ENCODE data around the gene MYLK.
A peak's percentile ranks its signal among the peaks of the same experiment; 100 is the strongest.

Gene MYLK

DNA sequence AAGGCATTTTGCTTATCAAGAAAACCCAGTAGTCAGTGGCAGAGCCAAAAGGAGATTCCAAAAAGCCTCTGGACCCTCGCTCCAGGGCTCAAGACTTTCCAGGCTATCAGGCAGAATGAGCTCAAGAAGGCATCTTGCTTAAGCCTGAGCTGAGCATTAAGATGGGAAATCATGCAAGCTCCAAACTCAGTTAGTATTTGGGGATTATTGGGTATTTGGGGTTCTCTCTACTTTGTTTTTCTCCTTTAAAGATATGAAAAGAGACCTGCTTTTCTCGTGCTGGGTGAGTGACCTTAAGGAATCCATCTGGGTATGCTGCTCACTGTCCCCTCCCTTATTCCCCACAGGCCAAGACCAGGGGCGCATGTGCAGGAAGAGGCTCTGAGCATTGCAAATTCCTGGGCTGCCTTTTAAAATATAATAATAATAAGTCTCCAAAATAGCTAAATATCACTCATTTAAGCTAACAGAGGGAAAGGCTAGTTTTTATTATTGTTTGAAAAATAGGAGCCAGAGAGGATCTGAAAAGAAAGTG, 223.9 kb downstream of the MYLK start:
- no peak for DNase-seq

DNA sequence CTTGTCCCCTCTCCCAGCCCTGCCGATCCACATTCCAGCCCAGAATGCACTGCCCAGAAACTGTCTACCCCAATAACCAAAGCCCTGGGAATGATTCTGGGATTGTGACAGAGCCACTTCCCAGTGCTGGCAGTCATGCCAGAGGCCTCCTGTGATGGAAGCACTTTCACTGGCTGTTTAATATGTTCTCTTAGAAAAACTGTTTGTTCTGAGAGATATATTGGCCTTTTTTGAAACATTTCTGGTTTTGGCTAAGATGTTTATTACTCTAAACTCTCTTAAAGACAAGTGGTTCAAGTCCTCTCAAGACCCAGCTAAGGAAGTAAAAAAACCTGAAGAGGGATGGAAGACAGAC, 225.3 kb downstream of the MYLK start:
- no peak for DNase-seq

DNA sequence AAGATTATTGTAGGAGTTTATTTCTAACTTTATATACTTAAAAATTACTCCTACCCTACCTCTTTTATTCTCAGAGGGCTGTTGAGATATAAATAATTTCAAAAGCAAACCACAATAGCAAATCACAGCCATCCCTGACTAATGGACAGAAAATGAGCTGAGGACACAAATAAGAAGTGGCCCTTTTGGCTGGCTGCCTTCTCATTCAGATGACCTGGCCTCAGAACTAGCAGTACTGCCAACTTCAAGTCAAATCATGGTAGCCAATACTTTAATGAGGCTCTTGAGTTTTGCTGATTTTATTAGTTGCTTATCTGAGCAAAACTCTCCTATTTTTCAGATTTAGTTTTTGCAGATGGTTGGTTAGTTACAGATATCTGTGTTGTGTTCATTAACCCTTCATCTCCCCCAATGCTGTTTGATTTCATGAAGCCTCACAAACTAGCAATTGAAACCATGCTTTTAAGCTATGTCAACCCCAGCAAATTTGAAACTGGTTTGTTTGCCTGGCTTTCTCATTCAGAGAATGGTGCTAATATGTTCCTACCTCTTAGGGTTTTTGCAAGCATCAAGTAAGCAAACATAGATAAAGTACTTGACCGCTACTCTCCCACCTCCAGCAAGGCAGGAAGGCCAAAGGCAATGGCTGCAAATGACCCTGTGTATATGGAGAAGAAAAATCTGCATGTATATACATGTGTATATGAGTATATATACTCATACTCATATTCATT, 225.8 kb downstream of the MYLK start:
- DNase-seq: no peak

DNA sequence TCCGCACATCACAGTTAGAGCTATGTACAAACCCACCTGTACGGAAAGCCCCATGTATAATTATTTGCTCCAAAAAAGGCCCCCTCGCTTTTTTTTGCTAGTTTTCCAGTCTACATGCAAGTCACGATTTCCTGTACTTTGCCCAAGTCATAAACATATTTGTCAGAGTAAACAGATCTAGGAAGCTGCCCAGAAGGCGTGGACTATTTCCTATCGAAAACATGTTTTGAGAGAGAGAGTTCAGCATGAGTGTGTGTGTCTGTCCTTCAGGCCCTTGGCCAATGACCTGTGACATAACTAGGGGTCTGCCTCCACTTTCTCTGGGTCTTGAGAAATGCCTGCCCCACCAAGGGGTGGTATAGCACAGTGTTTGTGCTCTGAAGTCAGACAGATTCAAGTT, 226.6 kb downstream of the MYLK start:
- DNase-seq: no peak

DNA sequence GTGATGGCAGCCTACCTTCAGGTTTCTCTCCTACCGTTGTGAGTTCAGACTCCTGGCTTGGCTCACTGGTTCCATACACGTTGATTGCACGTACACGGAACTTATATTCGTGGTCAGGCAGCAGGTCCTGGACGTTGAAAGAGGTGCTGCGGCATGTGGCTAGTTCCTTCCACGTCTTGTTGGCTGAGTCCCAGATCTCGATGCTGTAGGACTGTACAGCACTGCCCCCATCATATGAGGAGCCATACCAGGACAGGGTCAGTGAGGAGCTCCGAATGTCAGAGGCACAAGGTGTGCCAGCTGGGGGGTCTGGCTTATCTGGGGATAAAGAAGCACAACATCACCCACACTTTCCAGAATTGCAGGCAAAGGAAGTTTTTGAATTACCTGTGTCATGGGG, 227.0 kb downstream of the MYLK start:
- DNase-seq: no peak

DNA sequence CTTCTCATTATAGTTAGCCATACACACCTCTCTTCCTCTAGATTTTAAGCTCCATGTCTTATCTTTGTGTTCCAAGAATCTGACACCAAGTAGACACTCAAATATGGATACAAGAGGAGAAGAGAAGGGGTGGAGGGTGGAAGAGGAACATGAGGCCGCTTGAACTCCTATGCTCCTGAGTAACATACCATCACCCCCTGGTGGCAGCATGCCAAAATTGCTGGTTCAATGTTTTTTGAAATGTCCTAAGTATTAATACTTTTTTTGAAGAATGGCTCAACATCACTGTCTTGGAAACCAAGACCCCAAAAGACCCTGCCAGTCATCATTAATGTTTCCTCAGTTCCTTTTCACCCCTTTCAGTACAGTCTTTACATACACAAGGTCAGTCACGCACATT, 227.4 kb downstream of the MYLK start:
- no peak for DNase-seq

DNA sequence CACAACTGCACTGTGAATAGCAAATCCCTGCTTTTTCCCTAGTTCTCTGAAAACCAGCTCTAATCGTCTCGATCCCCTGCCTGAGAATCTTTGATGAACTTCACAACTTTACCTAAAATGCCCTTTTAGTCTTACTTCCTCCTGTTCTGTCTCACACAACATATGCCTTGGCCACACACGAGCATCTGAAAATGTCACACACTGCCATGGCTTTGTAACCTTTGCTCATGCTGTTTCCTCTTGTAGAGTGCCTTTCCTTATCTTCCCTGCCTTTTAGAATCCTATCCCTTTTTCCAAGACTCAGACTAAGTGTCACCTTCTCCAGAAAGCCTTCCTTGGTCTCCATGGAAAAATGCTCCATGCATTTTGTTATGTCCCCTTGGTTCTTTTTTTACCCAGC, 227.9 kb downstream of the MYLK start:
- DNase-seq: no peak

DNA sequence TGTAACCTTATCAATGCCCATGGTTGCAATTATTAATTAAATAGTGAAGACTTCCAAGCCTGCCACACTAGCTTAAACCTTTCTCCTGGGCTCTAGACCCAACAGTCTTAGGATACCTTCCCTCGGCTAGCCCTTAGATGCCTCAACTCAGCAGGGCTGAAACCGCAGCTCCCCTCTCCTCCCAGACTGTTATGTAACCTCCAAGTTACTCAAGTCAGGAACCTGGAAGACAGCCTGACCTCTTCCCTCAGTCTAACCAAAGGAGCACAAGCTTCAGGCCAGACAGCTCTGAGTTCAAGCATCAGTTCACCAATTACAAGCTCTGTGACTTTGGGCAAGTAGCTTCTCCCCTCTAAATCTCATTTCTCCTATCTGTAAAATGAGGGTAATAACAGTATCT, 228.7 kb downstream of the MYLK start:
- DNase-seq: no peak

DNA sequence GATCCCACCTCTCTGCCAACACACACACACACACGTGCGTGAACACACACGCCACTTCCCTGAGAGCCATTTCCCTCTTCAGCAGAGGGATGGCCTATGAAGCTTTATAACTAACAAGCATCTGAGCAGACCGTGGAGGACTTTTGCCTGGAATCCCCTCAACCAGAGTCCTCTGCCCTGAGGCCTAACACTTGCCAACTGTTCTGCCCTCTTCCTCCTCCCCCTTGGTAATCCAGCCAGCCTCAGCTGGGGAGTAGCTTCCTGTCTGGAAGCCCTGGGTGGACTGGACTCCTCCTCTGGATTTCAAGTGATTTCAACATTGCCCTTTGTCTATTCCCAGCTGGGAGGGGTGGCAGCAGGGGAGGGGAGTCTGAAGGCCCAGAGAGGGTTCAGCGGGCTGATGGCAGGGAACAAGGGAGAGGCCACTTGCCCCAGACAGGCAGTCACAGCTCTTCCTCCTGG, 230.9 kb downstream of the MYLK start:
- no peak for DNase-seq

DNA sequence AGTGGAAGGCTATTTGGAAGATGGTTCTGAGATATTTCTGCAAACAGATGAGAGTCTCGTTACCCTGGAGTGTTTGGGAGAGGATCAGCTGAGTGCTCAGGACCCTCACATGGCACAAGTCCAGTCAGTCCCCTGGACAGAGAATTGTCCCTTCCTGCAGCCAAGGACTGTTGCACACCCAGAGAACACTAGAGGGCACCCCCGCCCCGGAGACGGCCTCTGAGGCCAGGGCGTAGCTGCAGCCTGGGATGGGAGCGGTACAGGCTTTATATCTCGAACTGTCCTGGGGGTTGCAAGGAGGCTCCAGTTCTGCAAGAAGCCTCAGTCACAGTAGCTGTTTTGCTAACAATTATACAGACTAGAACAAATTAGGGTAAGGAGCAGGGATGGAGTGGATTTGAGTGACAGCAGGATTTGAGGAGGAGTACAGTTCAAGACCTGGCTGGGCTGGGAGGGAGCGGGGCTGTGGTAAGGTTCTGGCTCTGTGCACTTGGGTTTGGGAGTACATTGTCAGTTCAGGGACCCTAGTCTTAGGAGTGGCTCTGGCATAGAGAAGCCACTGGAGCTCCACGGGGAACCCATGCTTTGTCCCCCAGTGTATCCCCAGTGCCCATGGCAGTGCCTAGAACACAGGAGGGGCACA, 231.7 kb downstream of the MYLK start:
- DNase-seq: peak; percentile 10

DNA sequence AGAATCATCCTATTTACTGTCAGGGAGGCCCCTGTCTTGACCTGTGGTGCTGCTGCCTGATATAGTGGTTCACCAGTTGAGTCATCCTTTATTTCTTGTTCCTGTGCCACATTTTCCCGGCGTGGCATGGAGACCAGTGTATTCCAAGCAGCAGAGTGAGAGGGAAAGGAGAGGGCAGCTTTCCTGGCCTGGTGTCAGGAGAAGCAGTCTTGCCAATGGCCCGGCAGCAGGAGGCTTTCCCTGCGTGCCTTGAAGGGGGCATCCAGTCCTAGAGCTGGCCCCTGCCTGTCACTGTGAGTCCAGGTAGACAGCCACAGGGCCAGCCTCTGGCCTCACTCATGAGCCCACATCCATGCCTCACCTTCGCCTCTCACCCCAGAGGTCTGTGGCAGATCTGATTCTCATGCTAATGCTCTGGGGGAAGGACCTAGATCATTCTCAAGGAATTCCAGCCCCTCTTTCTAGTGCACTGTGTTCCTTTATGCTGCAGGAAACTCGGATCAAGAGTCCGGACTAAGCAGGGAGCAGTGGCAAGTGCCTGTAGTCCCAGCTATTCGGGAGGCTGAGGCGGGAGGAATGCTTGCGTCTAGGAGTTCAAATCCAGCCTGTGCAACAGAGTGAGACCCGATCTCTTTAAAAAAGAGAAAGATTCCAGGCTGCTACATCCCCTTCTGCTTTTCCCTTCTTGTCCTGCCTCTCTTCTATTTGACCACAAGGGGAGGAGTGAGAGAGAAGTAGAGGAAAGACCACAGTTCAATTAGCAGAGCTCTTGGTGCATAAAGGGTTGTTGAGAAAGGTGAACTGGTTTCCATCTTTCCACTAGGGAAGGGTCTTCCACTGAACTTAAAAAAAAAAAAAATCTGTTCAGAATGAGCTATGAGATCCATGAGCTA, 232.4 kb downstream of the MYLK start:
- no peak for DNase-seq

DNA sequence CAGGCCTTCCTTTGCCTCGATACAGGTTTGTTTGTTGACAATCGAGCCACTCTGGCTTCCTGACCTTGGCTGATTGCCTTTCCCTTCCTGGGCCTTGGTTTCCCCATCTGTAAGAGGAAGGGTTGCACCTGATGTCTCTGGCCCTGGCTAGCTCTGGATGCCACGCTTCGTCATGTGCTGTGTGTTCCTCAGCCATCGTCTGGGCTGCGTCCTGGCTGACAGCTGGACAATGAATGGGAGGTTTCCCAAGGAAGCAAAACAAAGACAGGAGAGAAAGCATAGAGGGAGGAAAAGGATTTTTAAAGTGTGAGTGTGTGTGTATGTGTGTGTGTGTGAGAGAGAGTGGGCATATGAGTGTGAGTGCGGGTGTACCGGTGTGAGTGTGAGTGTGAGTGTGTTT, 234.0 kb downstream of the MYLK start:
- DNase-seq: no peak

DNA sequence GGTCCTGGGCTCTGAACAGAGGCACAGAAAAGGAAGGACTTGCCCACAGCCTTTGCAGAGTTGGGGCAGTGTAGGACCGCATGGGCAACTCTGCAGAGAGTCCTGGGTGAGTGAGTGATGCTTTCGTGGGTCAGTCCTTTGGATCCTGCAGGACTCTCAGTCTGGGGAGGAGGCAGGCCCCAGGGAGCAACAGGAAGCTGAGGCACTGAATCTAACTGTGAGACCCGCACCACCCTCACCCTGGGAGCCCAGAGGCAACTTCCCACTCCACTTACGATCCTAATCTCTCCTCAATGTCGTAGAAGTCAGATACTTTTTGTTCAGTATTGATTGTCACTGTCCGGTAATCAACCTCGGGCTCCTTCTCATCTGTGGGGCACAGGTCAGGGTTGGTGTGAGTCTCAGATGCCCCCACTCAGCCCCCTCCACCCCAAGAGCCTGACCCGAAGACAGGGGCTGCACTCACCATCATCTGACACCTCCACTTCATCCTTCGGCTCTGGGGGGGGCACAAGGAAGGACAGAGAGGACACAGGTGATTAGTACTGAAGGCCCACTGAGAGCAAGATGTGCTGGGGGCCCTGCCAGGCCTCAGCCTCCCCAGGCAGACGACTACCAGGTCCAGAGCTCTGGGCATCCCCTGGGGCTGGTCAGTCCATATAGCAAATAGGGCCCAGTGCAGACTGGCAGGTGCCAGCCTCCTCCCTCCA, 235.3 kb downstream of the MYLK start:
- DNase-seq: no peak

DNA sequence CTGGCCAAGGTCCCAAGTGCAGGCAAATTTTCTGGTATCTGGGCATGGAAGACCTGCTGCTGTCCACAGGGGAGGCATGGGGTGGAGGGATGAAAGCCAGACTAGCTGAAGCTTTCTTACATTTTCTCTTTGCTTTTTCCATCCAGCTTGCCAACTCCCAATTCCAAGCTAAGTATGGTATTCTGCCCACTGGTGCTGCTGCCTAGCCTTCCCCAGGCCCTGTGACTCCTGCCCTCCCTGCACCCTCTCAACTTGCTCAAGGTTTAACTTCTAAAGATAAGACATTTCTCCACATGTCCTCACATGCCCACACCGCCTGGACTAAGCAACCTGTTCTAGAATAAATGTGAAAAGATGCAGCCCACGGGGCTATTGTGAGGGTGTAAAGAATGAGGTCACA, 239.8 kb downstream of the MYLK start:
- DNase-seq: no peak

DNA sequence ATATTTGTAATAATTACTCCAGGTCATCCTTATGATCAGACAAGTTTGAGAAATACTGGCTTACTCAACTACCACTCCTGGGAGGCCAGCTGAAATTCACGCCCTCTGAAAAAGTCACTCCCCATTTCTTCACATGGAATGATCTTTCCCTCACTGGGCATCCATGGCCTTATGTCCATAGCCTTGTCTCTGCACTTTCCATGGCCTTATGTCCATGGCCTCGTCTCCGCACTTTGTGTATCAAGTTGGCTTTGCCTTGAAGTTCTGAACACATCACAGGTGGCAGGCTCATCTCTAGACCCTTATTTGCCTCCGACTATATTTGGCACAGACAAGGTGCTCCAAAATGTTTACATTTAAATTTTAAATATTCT, 241.2 kb downstream of the MYLK start:
- DNase-seq: no peak

DNA sequence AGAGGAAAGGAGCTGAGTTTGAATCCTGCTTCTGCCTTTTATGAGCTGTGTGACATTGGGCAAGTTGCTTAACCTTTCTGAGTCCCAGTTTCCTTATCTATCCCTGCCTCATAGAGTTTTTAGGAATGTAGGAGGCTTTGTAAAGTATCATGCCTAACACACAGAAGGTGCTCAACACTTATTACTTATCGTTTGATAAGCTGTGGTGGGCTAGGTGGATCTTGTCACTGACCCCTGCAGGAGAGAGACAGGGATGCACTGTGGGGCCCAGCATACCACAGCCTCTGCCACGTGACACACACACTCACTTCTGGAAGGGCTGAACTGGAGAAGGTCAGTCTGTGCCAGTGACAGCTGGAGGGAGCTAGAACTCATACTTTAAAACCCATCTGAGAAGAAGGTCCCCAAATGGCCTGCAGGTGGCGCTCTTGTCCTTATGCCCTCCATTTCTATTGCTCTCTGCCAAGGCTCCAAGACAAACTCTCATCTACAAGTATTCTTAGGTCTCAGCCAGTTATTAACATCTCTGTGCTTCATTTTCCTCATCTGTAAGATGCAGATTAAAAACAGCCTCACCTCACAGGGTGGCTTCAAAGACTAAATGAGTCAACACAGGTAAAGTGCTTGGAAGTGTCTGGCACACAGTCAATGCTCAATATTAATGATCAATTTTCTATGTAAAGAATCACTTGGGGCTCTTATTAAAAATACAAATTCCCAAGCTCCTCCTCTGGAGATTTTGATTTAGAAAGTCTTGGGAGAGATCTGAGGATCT, 241.8 kb downstream of the MYLK start:
- DNase-seq: peak; percentile 42

DNA sequence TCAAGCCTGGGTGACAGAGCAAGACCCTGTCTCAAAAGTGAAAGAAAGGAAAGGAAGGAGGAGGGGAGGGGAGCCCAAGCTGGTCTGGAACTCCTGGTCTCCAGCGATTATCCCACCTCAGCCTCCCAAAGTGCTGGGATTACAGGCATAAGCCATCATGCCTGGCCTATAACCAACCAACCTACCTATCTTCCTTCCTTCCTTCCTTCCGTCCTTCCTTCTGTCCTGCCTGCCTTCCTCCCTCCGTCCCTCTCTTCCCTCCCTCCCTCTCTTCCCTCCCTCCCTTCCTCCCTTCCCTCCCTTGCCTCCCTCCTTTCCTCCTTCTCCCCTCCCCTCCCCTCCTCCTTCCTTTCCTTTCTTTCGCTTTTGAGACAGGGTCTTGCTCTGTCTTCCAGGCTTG, 242.6 kb downstream of the MYLK start:
- DNase-seq: no peak

DNA sequence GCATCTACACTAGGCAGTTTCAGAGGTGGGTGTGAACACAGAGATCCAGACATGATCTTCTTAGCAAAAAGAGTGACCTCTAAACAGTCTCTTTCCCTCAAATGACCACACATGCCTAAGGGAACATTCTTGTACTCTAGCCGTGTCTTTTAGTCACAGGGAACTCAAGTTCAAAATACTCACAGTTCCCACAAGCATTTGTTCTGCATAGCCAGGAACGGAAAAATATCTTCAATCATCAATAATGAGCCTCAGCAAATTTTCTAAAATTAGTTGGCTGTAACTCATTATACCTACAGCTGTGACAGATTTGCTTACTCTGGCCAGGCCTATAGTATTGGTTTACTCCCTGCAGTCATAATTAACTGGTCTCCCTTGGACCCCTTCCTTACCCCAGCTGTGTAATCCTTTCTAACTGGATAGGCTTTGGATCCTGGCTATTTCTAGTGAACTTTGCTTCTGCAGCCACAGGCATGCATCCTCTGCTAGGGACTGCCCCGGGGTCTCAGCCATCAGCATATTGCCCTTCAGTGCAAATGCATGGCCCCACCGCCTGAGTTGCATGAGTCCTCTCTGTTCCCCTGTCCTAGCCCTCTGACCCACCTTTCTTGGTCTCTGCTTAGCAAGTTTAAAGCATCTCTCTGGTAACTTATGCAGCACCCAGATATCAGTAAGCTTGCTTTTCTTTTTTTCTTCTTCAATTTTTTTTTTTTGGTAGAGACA, 243.2 kb downstream of the MYLK start:
- no peak for DNase-seq

DNA sequence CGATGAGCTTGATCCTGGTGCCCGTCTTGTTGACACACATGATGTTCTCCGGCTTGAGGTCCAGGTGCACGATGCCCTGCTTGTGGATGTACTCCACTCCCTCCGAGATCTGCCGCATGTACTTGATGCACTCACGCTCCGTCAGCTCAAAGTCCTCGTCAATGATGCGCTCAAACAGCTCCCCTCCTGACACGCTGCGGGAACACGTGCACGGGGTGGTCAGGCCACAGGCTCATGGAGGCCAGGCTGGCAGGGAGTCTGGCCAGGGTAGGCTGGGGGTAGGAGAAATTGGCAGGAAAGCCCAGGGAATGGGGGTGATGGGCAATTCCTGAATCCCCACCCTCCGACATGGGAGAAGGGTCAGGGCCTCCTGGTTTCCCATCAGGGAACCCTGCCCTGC, 243.8 kb downstream of the MYLK start:
- DNase-seq: no peak

DNA sequence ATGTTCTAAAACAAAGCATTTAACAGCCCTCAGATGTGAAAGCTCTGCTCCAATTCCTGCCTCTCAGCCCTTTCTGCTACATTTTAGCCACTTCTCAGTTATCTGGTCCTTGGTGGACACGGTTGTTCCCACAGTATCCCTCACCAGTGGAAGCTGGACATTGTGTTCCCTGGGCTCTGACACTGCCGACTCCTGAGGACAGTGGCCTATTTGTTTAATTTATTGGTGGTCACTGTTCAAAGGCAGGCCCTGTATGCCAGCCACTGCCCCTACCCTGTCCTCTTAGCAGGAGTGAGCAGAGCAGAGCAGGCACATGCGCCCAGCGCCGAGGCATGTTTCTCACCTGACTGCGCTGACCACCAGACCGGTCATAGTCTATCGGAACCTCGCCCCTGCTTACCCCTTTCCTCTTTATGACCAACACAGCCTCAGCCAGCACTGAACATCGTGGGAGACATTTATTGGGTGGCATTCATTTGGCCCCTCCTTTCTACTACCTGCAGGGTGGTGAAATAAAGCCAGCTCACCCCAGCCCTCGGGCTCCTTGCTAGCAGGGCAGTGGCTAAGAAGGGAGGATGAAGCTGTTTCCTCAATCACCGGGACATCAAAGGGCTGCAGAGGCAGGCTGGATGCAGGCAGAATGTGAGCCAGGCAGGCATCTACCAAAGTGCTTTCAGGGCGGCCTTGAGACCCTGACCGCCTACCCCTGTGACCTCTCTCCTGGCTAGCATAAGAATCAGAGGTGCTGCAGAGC, 245.0 kb downstream of the MYLK start:
- DNase-seq: no peak

DNA sequence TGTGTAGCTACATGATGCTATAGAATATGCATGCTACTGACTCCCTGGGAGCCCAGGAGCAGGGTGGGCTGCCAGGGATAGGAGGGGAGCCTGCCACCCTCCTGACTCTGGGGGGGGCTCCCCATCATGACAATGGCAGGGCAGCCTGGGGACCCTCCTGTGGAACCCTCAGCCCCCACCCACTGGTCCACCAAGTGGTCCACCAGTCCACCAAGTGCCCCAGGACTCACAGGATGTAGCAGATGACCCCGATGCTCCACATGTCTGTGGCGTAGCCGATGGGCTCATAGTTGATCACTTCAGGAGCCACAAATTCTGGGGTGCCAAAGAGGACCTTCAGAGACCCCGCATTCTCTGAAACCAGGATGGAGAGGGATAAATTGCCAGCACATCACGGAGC, 246.3 kb downstream of the MYLK start:
- no peak for DNase-seq
